K562 (cell line): ENCODE measurements around the gene TMEM132D. TPM values are rescaled to one million over a fixed set of nuclear protein-coding genes. Genes with fewer than 3 reads are reported as not detected.

ENCODE experiments used
- ATAC-seq: fragments of 200-7000 bp; cut with Tn5 transposase; 3 replicates; pipeline ENCODE4 v1.9.1; 2020; ENCODE audit warnings: moderate library complexity
- BruUV-seq: library from RNA; stranded (reverse); fragments of 400-500 nt; replicated peaks from 2 replicates; lab custom pipeline; 2021; lab: Mats Ljungman, UMichigan
- CTCF ChIA-PET: fragments of 300-600 bp; formaldehyde crosslinking; extraction: SDS; loops from one replicate; lab custom pipeline; 2021; ENCODE audit warnings: low intra/inter-chr PET ratio; lab: Yijun Ruan, JAX
- POLR2A ChIA-PET: fragments of 300-600, 350-650 bp; sonication (Branson Sonifier 250); formaldehyde crosslinking; extraction: SDS; loops from one replicate; lab custom pipeline; 2021; ENCODE audit warnings: antibody characterized with exemption, inconsistent platforms; lab: Yijun Ruan, JAX
- DNase-seq, 4 experiments: peaks; one replicate each; pipeline versions ENCODE4 v3.0.0 to v3.0.0-alpha.2; 2011 to 2018; ENCODE audit warnings: low spot score in 3 of 4, mixed read lengths in 3 of 4; ENCODE audit errors: extremely low read depth in 1 of 4
- FAIRE-seq: peaks from 2 replicates; lab custom pipeline; 2011; peaks lifted over from hg19 to GRCh38; lab: Jason Lieb, UNC
- H2AFZ ChIP-seq: 2 replicates; pipeline ENCODE4 v1.6.0; 2011; ENCODE audit warnings: low read depth, low read length, control low read depth, inconsistent platforms
- H3K27ac ChIP-seq: fragments of 200-600 bp; 3 replicates; pipeline ENCODE4 v1.8.0; 2011; ENCODE audit warnings: low read depth, mild to moderate bottlenecking, control low read depth, inconsistent platforms, low read length, moderate library complexity, mixed read lengths; ENCODE audit errors: extremely low read depth
- H3K27me3 ChIP-seq, 2 experiments: fragments of 300-600 bp in 1 of 2; 2 replicates in 1 of 2; 3 replicates in 1 of 2; pipeline versions ENCODE4 v1.6.0 to v1.8.0; 2011; ENCODE audit warnings: inconsistent platforms in 2 of 2, low read length in 2 of 2, mild to moderate bottlenecking in 1 of 2, mixed read lengths in 1 of 2, moderate library complexity in 1 of 2; ENCODE audit not compliant: control insufficient read depth in 2 of 2, insufficient read depth in 2 of 2
- H3K36me3 ChIP-seq: fragments of 300-600 bp; 3 replicates; pipeline ENCODE4 v1.8.0; 2011; ENCODE audit warnings: mild to moderate bottlenecking, low read length, inconsistent platforms; ENCODE audit not compliant: control insufficient read depth, insufficient read depth
- H3K4me1 ChIP-seq, 2 experiments: fragments of 200-600 bp in 1 of 2; replicated peaks in 1 of 2; 2 replicates in 1 of 2; 3 replicates in 1 of 2; pipeline versions ENCODE4 v1.5.1 to v1.8.0; 2011; ENCODE audit warnings: inconsistent platforms in 2 of 2, low read length in 2 of 2, mild to moderate bottlenecking in 1 of 2, mixed read lengths in 1 of 2, moderate library complexity in 1 of 2; ENCODE audit not compliant: control insufficient read depth in 2 of 2, insufficient read depth in 2 of 2
- H3K4me2 ChIP-seq: 2 replicates; pipeline ENCODE4 v1.6.1; 2011; ENCODE audit warnings: low read length, control low read depth, inconsistent platforms, mixed read lengths; ENCODE audit not compliant: insufficient read depth
- H3K4me3 ChIP-seq: fragments of 200-600 bp; sonication (generic), shearing (Covaris generic); 2 replicates; pipeline ENCODE4 v1.5.1; 2016; ENCODE audit warnings: control low read depth, inconsistent platforms
- H3K79me2 ChIP-seq: fragments of 200-600 bp; 3 replicates; pipeline ENCODE4 v1.8.0; 2011; ENCODE audit warnings: low read length, inconsistent platforms; ENCODE audit not compliant: control insufficient read depth, insufficient read depth
- H3K9ac ChIP-seq, 2 experiments: 2 replicates each; pipeline versions ENCODE4 v1.6.0 to v1.6.1; 2011; ENCODE audit warnings: low read depth in 2 of 2, low read length in 2 of 2, control low read depth in 1 of 2, inconsistent platforms in 1 of 2, mild to moderate bottlenecking in 1 of 2, mixed read lengths in 1 of 2; ENCODE audit not compliant: insufficient read depth in 1 of 2
- H3K9me1 ChIP-seq: one replicate; pipeline ENCODE4 v1.6.0; 2011; ENCODE audit warnings: inconsistent platforms, mild to moderate bottlenecking, low read length, moderate library complexity; ENCODE audit not compliant: control insufficient read depth, insufficient read depth
- H3K9me3 ChIP-seq: replicated peaks from 2 replicates; pipeline ENCODE4 v1.5.1; 2011; ENCODE audit warnings: low read depth, low read length, inconsistent platforms; ENCODE audit not compliant: control insufficient read depth, insufficient read depth
- H4K20me1 ChIP-seq: replicated peaks from 2 replicates; pipeline ENCODE4 v1.6.1; 2011; ENCODE audit warnings: low read length, inconsistent platforms, mixed read lengths; ENCODE audit not compliant: control insufficient read depth, insufficient read depth
- HDAC2 ChIP-seq: fragments of 450-650 bp; IDR thresholded peaks from 2 replicates; pipeline ENCODE4 v1.6.1; 2016; ENCODE audit warnings: mild to moderate bottlenecking
- NR2C1 ChIP-seq, 2 experiments: fragments of 450-650 bp; IDR thresholded peaks; 2 replicates each; pipeline ENCODE4 v1.6.1; 2017; ENCODE audit warnings: mild to moderate bottlenecking in 2 of 2, antibody characterized with exemption in 1 of 2, inconsistent platforms in 1 of 2, missing compliant biosample characterization in 1 of 2, missing genetic modification characterization in 1 of 2
- SP1 ChIP-seq: sonication (generic); formaldehyde crosslinking; IDR thresholded peaks from 2 replicates; pipeline ENCODE4 v1.8.1; 2022; ENCODE audit warnings: mild to moderate bottlenecking, missing genetic modification reagents
- TAF15 ChIP-seq: fragments of 200-400 bp; formaldehyde crosslinking; IDR thresholded peaks from 2 replicates; pipeline ENCODE4 v1.6.1; 2017; ENCODE audit warnings: mild to moderate bottlenecking, low read depth, low read length, moderate library complexity
- YY1 ChIP-seq, 3 experiments: IDR thresholded peaks; 2 replicates each; pipeline ENCODE4 v1.6.1; 2011; ENCODE audit warnings: low read length in 2 of 3, mild to moderate bottlenecking in 2 of 3, moderate library complexity in 2 of 3, borderline replicate concordance in 1 of 3, control low read depth in 1 of 3, low read depth in 1 of 3; ENCODE audit not compliant: insufficient read depth in 3 of 3, insufficient replicate concordance in 2 of 3, control insufficient read depth in 1 of 3, insufficient read length in 1 of 3; ENCODE audit errors: extremely low read depth in 1 of 3
- ZNF76 ChIP-seq: fragments of 250-450 bp; sonication (Bioruptor Pico); IDR thresholded peaks from 2 replicates; pipeline ENCODE4 v1.4.0; 2020; ENCODE audit warnings: mild to moderate bottlenecking, moderate library complexity, borderline replicate concordance
- WGBS: fragments of 100-300 bp; shearing (Covaris generic); methylation state at CpG from one replicate; pipeline ENCODE4 v1.1.6; 2016; ENCODE audit warnings: low coverage, mixed read lengths; ENCODE audit not compliant: insufficient coverage; ENCODE audit errors: missing lambda C conversion rate; 5-methylcytosine and 5-hydroxymethylcytosine counted together
- in situ Hi-C: fragments of 300-500 bp; cut with MboI; formaldehyde crosslinking; loops from 4 replicates; pipeline ENCODE4 v1.15.0; 2018; ENCODE audit warnings: inconsistent platforms, mixed read lengths
- intact Hi-C: fragments of 100-400 bp; cut with micrococcal nuclease; formaldehyde crosslinking; loops from 2 replicates; pipeline ENCODE4 v1.14.2; 2022
- polyA plus RNA-seq, 8 experiments: library from polyadenylated mRNA; depleted of rRNA in 4 of 8; stranded (reverse) in 5 of 8; unstranded in 3 of 8; fragments of >200 nt; fragmentation: Nextera tagmentation in 2 of 8; fragmentation: Illumina TruSeq in 1 of 8; extraction: Ambion mirVana in 2 of 8; extraction: Trizol in 1 of 8; gene quantifications; 2 replicates each; pipeline versions ENCODE4 v1.2.1 to v1.2.3, GENCODE V29; 2011 to 2014; ENCODE audit warnings: inconsistent platforms in 1 of 8, missing spikeins in 1 of 8
- total RNA-seq, 7 experiments: library from RNA; depleted of rRNA in 6 of 7; stranded (reverse); fragments of >200 nt in 6 of 7; fragmentation: Illumina TruSeq in 2 of 7; extraction: Trizol in 2 of 7; gene quantifications; 2 replicates each; pipeline versions ENCODE4 v1.2.1 to v1.2.3, GENCODE V29; 2011 to 2021; ENCODE audit warnings: low replicate concordance in 1 of 7
- TF ChIP-seq, protein P1 (sequence below): fragments of 450-650 bp; IDR thresholded peaks from 2 replicates; pipeline ENCODE4 v1.7.1; 2018; ENCODE audit warnings: mild to moderate bottlenecking, low read depth; ENCODE audit not compliant: partially characterized antibody

The TMEM132D gene
- total and polyA plus RNA-seq, 9 of the 15 experiments (the other 6 are each of a cell fraction or from before 2014, with no cell fraction given), result not detected

DNA sequence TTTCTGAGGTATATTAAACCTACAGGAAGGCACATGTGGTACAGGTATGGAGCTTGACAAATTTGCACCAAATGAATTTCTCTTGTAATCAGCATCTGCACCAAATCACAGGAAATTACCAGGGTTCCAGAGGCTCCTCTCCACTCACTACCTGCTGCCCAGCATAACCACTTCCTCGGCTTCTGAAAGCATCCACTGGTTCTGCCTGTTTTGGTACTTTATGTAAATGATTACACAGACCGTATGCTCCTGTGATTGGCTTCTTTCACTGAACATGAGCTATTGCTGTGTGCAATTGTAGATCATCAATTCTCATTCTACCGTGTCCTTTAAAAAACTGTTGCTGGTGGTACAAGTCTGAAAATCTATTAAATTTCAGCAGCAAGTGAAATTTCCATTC is 522.1 kb downstream of the TMEM132D start:
- DNase-seq, result no peak
- TF ChIP-seq ZNF76 (no peak), TAF15 (no peak), HDAC2 (no peak), YY1 (IDR thresholded peaks at IDR 0.05; ENCODE audit: borderline replicate concordance in 1 of 3, control insufficient read depth in 1 of 3, extremely low read depth in 1 of 3, insufficient read depth in 3 of 3, insufficient read length in 1 of 3, insufficient replicate concordance in 2 of 3, low read depth in 1 of 3, low read length in 2 of 3) (no peak), NR2C1 (IDR thresholded peaks at IDR 0.05) (no peak), NR2C1 (tag; IDR thresholded peaks at IDR 0.05) (no peak), SP1 (CRISPR knock-in tag) (no peak)
- TF ChIP-seq, protein P1, sequence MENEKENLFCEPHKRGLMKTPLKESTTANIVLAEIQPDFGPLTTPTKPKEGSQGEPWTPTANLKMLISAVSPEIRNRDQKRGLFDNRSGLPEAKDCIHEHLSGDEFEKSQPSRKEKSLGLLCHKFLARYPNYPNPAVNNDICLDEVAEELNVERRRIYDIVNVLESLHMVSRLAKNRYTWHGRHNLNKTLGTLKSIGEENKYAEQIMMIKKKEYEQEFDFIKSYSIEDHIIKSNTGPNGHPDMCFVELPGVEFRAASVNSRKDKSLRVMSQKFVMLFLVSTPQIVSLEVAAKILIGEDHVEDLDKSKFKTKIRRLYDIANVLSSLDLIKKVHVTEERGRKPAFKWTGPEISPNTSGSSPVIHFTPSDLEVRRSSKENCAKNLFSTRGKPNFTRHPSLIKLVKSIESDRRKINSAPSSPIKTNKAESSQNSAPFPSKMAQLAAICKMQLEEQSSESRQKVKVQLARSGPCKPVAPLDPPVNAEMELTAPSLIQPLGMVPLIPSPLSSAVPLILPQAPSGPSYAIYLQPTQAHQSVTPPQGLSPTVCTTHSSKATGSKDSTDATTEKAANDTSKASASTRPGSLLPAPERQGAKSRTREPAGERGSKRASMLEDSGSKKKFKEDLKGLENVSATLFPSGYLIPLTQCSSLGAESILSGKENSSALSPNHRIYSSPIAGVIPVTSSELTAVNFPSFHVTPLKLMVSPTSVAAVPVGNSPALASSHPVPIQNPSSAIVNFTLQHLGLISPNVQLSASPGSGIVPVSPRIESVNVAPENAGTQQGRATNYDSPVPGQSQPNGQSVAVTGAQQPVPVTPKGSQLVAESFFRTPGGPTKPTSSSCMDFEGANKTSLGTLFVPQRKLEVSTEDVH, result no peak
- 0% methylated on average over 3 of the region's 3 CpGs for WGBS
- Histone ChIP-seq H3K4me1 (no peaks in the 10 kb centered on the region), H3K27ac (no peak overlapping the region), H3K36me3 (no peaks in the 10 kb centered on the region), H3K79me2 (no peaks in the 10 kb centered on the region), H3K9me1 (no peaks in the 10 kb centered on the region), H3K9me3 (no peaks in the 10 kb centered on the region), H3K4me3 (no peak overlapping the region), H2AFZ (no peak overlapping the region), H3K4me2 (no peak overlapping the region), H3K9ac (no peak overlapping the region), H4K20me1 (no peaks in the 10 kb centered on the region), H3K27me3 (peaks cover 0 to 7% of the 10 kb centered on the region in 2 experiments; a peak in 1 of 5 replicates)
- no peak for ATAC-seq
- BruUV-seq, result no TSS peak
- FAIRE-seq, result no peak
- POLR2A ChIA-PET, result no interaction called here
- intact Hi-C loops, result no loop called here
- in situ Hi-C loops, result no loop called here
- CTCF ChIA-PET, result no interaction called here
